Ovary (tissue), 3 donors: ENCODE results near the gene HSDL1.

Source experiments
- EP300 ChIP-seq: sonication (generic); formaldehyde crosslinking; IDR thresholded peaks from one replicate; pipeline ENCODE4 v1.6.1; 2017; ENCODE audit warnings: antibody characterized with exemption
- POLR2A ChIP-seq: fragments of 450-650 bp; IDR thresholded peaks from one replicate; pipeline ENCODE4 v1.6.1; 2017; ENCODE audit warnings: antibody characterized with exemption, mild to moderate bottlenecking, moderate library complexity
- TF ChIP-seq, protein P1 (sequence below), 3 donors: fragments of 450-650 bp in 2 of 3; fragments of 200-600 bp in 1 of 3; IDR thresholded peaks; one replicate each; pipeline versions ENCODE4 v1.5.1 to v1.8.0; 2016 to 2022; ENCODE audit warnings: antibody characterized with exemption in 3 of 3, mild to moderate bottlenecking in 1 of 3
- donor health status: DM: no; HTN: no; CAD: no.

GRCh38 chr16:84155771-84156170 is 10.8 kb upstream of the HSDL1 start:
- TF ChIP-seq, protein P1, sequence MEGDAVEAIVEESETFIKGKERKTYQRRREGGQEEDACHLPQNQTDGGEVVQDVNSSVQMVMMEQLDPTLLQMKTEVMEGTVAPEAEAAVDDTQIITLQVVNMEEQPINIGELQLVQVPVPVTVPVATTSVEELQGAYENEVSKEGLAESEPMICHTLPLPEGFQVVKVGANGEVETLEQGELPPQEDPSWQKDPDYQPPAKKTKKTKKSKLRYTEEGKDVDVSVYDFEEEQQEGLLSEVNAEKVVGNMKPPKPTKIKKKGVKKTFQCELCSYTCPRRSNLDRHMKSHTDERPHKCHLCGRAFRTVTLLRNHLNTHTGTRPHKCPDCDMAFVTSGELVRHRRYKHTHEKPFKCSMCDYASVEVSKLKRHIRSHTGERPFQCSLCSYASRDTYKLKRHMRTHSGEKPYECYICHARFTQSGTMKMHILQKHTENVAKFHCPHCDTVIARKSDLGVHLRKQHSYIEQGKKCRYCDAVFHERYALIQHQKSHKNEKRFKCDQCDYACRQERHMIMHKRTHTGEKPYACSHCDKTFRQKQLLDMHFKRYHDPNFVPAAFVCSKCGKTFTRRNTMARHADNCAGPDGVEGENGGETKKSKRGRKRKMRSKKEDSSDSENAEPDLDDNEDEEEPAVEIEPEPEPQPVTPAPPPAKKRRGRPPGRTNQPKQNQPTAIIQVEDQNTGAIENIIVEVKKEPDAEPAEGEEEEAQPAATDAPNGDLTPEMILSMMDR (IDR thresholded peaks at IDR 0.05): no peak
- TF ChIP-seq POLR2A (no peak), EP300 (no peak)
